GM06990 (cell line): ENCODE measurements around the gene ZSCAN20.
A peak's percentile ranks its signal among the peaks of the same experiment; 100 is the strongest.

ENCODE experiments used
- DNase-seq: peaks from one replicate; pipeline ENCODE4 v3.0.0-alpha.2; 2011; ENCODE audit not compliant: insufficient read length; ENCODE audit errors: extremely low read depth
- H3K27me3 ChIP-seq: replicated peaks from 2 replicates; pipeline ENCODE4 v1.6.0; 2011; ENCODE audit warnings: low read length; ENCODE audit not compliant: control insufficient read depth, insufficient read depth
- H3K36me3 ChIP-seq: 2 replicates; pipeline ENCODE4 v1.5.1; 2011; ENCODE audit warnings: low read length; ENCODE audit not compliant: control insufficient read depth, insufficient read depth
- H3K4me3 ChIP-seq: replicated peaks from 2 replicates; pipeline ENCODE4 v1.5.1; 2011; ENCODE audit warnings: low read depth, mild to moderate bottlenecking, control low read depth, low read length
- TF ChIP-seq, protein P1 (sequence below): IDR thresholded peaks from 2 replicates; pipeline ENCODE4 v1.5.1; 2011; ENCODE audit warnings: low read length, control low read depth, mild to moderate bottlenecking, inconsistent platforms; ENCODE audit not compliant: insufficient read depth, poor library complexity, severe bottlenecking

ZSCAN20 gene

DNA sequence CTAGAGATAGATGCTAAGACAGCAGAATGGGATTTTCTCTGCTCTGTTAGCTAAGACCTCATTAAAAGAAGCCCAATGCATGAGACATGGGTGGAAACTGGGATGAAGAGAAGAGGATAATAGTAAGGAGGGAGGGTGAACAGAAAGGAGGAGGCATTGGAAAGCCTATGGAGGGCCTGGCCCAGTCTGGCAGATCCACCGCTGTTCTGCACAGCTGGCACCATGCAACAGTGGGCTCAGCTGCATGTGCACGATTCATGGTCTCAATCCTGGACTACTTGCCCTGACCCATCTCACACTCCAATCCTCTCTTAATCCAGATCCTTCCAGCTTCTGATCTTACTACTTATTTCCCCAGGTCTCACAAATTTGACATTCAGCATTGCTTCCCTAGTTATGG lies 43.8 kb upstream of the ZSCAN20 start:
- no peak overlapping the region for H3K4me3 ChIP-seq
- no peak for DNase-seq
- H3K27me3 ChIP-seq = no peaks in the 10 kb centered on the region
- H3K36me3 ChIP-seq = no peaks in the 10 kb centered on the region
- TF ChIP-seq, protein P1, sequence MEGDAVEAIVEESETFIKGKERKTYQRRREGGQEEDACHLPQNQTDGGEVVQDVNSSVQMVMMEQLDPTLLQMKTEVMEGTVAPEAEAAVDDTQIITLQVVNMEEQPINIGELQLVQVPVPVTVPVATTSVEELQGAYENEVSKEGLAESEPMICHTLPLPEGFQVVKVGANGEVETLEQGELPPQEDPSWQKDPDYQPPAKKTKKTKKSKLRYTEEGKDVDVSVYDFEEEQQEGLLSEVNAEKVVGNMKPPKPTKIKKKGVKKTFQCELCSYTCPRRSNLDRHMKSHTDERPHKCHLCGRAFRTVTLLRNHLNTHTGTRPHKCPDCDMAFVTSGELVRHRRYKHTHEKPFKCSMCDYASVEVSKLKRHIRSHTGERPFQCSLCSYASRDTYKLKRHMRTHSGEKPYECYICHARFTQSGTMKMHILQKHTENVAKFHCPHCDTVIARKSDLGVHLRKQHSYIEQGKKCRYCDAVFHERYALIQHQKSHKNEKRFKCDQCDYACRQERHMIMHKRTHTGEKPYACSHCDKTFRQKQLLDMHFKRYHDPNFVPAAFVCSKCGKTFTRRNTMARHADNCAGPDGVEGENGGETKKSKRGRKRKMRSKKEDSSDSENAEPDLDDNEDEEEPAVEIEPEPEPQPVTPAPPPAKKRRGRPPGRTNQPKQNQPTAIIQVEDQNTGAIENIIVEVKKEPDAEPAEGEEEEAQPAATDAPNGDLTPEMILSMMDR = no peak

DNA sequence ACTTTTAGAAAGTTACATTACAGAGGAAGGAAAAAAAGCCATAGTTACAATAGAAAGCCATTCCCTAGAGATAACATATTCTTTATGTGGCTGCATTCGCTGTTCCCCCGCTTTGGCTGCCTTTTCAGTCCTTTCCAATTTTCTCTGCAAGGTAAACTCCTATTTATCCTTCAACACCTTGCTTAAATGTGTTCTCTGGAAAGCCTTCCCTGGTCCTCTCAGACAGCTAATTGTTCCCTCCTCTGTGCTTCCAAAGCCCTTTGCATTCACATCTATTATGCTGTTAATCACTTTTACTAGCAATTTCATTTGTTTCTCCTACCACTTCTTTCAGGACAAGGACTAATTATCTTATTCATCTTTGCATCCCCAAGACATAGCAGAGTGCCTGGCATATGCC lies 43.1 kb upstream of the ZSCAN20 start:
- H3K27me3 ChIP-seq = no peaks in the 10 kb centered on the region
- no peaks in the 10 kb centered on the region for H3K36me3 ChIP-seq
- TF ChIP-seq, protein P1 = no peak
- no peak for DNase-seq
- no peak overlapping the region for H3K4me3 ChIP-seq

DNA sequence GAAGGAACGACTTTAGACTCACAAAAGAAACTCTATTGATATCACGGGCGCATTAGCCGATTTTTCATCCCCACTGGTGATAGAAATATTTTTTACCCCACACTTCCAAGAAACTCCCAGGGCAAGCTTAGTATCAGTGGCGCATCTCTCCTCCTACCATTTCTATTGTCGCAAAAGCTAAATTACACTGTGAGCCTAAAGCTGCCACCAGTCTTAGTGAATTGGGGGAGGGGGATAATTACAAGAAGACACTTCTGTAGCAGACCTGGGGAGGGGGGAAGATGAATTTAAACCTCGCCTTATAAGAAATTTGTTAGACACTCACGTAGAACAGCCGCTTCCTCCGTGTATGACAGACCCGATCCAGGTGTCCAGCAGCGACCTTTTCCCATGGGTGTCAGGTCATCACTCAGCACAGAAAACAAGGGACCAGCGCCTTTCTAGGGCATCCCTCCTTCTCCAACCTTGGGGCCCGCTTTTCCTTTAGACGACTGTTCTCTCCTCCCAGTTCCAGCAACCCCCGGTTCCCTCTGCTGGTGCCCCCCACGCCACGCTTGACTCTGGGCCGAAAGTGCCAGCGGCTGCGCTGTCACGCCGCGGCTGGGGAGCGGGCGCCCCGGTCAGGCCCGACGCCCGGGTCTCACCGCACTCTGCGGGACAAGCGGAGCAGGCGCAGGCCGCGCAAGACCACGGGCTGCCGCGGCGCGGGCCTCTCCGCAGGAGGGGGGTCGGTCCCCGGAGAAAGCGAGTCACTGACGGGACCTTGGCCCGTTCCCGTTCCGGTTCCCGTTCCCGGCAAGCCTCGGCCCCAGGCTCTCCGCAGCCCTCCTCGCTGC lies 42.4 kb upstream of the ZSCAN20 start:
- H3K36me3 ChIP-seq = no peaks in the 10 kb centered on the region
- TF ChIP-seq, protein P1 = no peak
- DNase-seq = peak; percentile 29
- H3K27me3 ChIP-seq = no peaks in the 10 kb centered on the region
- peak overlapping the region; percentile 45 for H3K4me3 ChIP-seq

DNA sequence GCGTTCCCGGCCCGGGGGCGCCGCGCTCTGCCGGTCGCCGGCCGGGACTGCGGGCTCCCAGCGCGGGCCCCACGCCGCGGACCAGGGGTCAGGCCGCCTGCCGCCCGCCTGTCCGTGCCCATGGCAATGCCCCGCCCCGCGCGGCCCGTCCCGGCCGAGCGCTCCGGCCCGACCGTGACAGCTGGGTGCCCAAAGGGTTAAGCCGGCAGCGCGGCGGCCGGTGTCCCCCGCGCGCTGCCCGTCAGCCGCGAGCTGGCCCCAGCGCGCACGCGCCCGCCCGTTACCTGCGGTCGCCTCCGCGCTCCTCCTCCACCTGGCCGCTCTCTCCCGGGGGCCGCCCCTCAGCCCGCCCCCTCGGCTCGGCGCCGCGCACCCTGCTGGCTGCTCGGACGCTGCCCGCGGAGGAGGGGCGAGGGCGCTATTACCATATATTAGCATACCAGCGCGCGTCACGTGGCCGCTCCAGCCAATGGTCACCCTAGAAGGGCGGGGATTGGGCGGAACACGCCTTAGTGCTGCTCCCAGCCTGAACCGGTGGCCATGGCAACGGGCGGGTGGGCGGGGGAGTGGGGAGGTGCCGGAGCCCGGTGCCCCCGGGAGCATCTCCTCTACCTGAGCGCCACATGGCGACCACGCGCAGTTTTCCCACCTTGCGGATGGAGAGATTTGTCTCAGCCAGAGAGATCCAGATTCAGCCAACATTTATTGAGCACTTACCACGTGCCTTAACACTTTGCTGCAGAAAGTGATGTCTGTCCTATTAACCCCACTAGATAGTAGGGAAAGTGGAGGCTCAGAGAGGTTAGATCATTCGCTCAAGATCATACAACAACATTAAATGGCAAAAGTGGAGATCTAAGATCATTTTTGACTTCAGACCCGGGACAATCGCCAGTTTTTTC lies 41.5 kb upstream of the ZSCAN20 start, which contains the start of gene PHC2:
Gene PHC2 (minus strand): TSS at position 404 of the 902 bp plus-strand sequence. CDS start 55,556 bp downstream, outside the sequence.
- Histone ChIP-seq H3K4me3 (peak within 1 kb of the TSS; percentile 45), H3K27me3 (no peaks in the 10 kb centered on the region), H3K36me3 (no peaks in the 10 kb centered on the region)
- TF ChIP-seq, protein P1 = no peak
- peak; percentile 89 for DNase-seq

DNA sequence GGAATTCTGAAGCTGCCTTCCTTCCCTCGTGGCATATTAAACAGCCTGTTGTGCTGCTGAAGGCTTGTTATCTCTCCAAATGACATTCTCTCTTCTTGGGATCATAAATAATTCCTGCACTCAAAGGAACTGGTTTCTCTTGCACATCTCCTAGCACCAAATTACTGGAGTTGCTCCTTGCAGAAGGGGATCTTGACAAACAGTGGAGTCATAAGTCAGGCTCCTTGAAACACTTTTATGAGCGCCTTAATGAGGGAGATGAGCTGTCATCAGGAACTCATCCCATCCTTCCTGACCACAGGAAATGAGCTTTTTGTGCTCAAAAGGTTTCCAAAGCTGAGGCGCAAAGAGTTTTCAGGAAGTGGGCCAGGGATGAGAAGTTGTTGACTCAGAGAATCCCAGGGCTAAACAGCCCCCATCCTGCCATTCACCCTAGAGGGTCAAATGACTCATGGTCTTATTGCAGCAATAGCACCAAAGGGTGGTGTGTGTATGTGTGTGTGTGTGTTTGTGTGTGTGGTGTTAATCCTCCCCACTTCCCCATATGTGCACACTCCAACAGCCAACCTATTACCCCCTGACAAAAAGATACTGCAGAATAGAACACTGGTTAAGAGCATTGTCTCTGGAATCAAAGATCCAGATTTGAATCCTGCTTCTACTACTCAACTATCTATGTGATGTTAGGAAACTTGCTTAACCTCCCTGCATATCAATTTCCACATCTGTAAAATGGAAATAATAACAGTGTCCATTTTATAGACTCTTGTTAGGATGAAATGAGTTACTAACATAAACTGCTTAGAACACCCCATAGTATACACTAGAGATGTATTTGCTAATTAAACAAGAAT lies 38.7 kb upstream of the ZSCAN20 start:
- H3K4me3 ChIP-seq = no peak overlapping the region
- H3K36me3 ChIP-seq = no peaks in the 10 kb centered on the region
- no peak for DNase-seq
- H3K27me3 ChIP-seq = no peaks in the 10 kb centered on the region
- TF ChIP-seq, protein P1 = no peak
